ENCODE data around the gene UBE2A. TPM values are rescaled to one million over a fixed set of nuclear protein-coding genes. Genes with fewer than 3 reads are reported as not detected.
A peak's percentile ranks its signal among the peaks of the same experiment; 100 is the strongest.

Gene UBE2A
- total and polyA plus RNA-seq, 2 of the 13 experiments (the other 11 are each of a cell fraction or from before 2014, with no cell fraction given) = 17.0 to 30.5 TPM

- no peak for TF ChIP-seq HNF1A (IDR thresholded peaks at IDR 0.05; ENCODE audit: low read depth)
- TF ChIP-seq HNF1A (CRISPR knock-in tag; IDR thresholded peaks at IDR 0.05; ENCODE audit: borderline replicate concordance) = no peak
- TF ChIP-seq HOMEZ (CRISPR knock-in tag; IDR thresholded peaks at IDR 0.05; ENCODE audit: low read depth) = peak; percentile 58
- no peak for TF ChIP-seq TERF1 (CRISPR knock-in tag; IDR thresholded peaks at IDR 0.05)
Observed at GRCh38 chrX:119565107-119565663, 9.2 kb upstream of the UBE2A start, which contains the start of gene STEEP1 (continued).

GRCh38 chrX:119570351-119570835 lies 4.0 kb upstream of the UBE2A start:
- Histone ChIP-seq H3K9ac (ENCODE audit: insufficient read depth, low read depth, low read length) (no peak overlapping the region), H4K20me1 (ENCODE audit: insufficient read depth, low read length) (no peaks in the 10 kb centered on the region), H3K36me3 (replicated peaks in 1 of 2; ENCODE audit: control insufficient read depth in 1 of 2, insufficient read depth in 2 of 2, low read length in 2 of 2) (no peaks in the 10 kb centered on the region), H3K4me1 (ENCODE audit: insufficient read depth, low read length) (peaks cover 14% of the 10 kb centered on the region; the same call in 1 of the 2 replicates), H3K27ac (ENCODE audit: extremely low read length, insufficient read depth, low read length) (no peak overlapping the region), H3K79me2 (ENCODE audit: insufficient read depth, low read length) (peaks cover 3% of the 10 kb centered on the region), H3K4me2 (ENCODE audit: low read depth, low read length) (no peak overlapping the region), H3K4me3 (replicated peaks in 1 of 3; ENCODE audit: insufficient read depth in 1 of 3, low read depth in 2 of 3, low read length in 3 of 3) (no peak overlapping the region), H3K9me3 (ENCODE audit: low read length) (no peaks in the 10 kb centered on the region), H2AFZ (ENCODE audit: low read length) (no peak overlapping the region), H3K27me3 (ENCODE audit: control insufficient read depth in 1 of 2, insufficient read depth in 2 of 2, low read length in 2 of 2) (no peaks in the 10 kb centered on the region)
- ATAC-seq = no peak
- CTCF ChIA-PET (ENCODE audit: low intra/inter-chr PET ratio, low total read pairs) = no interaction called here
- no peak for TF ChIP-seq KLF6 (CRISPR knock-in tag; IDR thresholded peaks at IDR 0.05)
- TF ChIP-seq RBM39 (IDR thresholded peaks at IDR 0.05; ENCODE audit: low read depth, low read length, poor library complexity, severe bottlenecking) = no peak
- no peak for TF ChIP-seq ZNF678 (CRISPR knock-in tag; IDR thresholded peaks at IDR 0.05)
- FAIRE-seq = no peak
- POLR2A ChIA-PET = no interaction called here
- in situ Hi-C loops (cut with HindIII; ENCODE audit: extremely low pct_ligation_motif_present, low pct_unique_long_range_greater_than_20kb) (no loop called here), intact Hi-C loops (cut with micrococcal nuclease; ENCODE audit: unreplicated experiment) (no loop called here)
- DNase-seq (ENCODE audit: low spot score) = no peak
- no TSS peak for BruUV-seq (replicated peaks)
- 80% methylated on average over 5 of the region's 6 CpGs for WGBS (ENCODE audit: low lambda C conversion rate)

Measured in HepG2 (cell line).